IPS-18a (cell line): ENCODE results near the gene SUSD3.
"Not testable (repeated sequence)": the region's sequence is repeated elsewhere in the genome, so short reads cannot be mapped to it uniquely, and the experiment has no call there.

ENCODE experiments used
- H3K27ac ChIP-seq: one replicate; pipeline ENCODE4 v1.5.1; 2013; ENCODE audit warnings: low read length
- H3K27me3 ChIP-seq: one replicate; pipeline ENCODE4 v1.6.1; 2013; ENCODE audit warnings: mild to moderate bottlenecking, low read length; ENCODE audit not compliant: control insufficient read depth, insufficient read depth
- H3K36me3 ChIP-seq: one replicate; pipeline ENCODE4 v1.6.1; 2013; ENCODE audit warnings: low read depth, low read length; ENCODE audit not compliant: control insufficient read depth
- H3K4me1 ChIP-seq: one replicate; pipeline ENCODE4 v1.6.1; 2013; ENCODE audit warnings: low read depth, low read length; ENCODE audit not compliant: control insufficient read depth
- H3K4me3 ChIP-seq: one replicate; pipeline ENCODE4 v1.5.1; 2013; ENCODE audit warnings: low read length
- H3K9ac ChIP-seq: one replicate; pipeline ENCODE4 v1.6.1; 2013; ENCODE audit warnings: mild to moderate bottlenecking, low read length, moderate library complexity
- H3K9me3 ChIP-seq: one replicate; pipeline ENCODE4 v1.6.1; 2013; ENCODE audit warnings: low read depth, low read length; ENCODE audit not compliant: control insufficient read depth

SUSD3 gene

GRCh38 chr9:93098236-93098946, 39.9 kb downstream of the SUSD3 start:
- Histone ChIP-seq H3K4me3 (no peak overlapping the region), H3K27ac (no peak overlapping the region)

GRCh38 chr9:93099551-93100275, 41.2 kb downstream of the SUSD3 start:
- peaks cover 6% of the 10 kb centered on the region for H3K27me3 ChIP-seq
- H3K36me3 ChIP-seq, result no peaks in the 10 kb centered on the region
- no peak overlapping the region for H3K4me3 ChIP-seq
- no peaks in the 10 kb centered on the region for H3K9me3 ChIP-seq
- peaks cover 3% of the 10 kb centered on the region for H3K4me1 ChIP-seq
- no peak overlapping the region for H3K27ac ChIP-seq
- no peak overlapping the region for H3K9ac ChIP-seq

More at GRCh38 chr9:93098236-93098946, 39.9 kb downstream of the SUSD3 start:
- Histone ChIP-seq H3K36me3 (no peaks in the 10 kb centered on the region), H3K9ac (no peak overlapping the region), H3K4me1 (peaks cover 3% of the 10 kb centered on the region), H3K27me3 (peaks cover 6% of the 10 kb centered on the region), H3K9me3 (no peaks in the 10 kb centered on the region)

GRCh38 chr9:93100276-93100636, 41.8 kb downstream of the SUSD3 start:
- H3K4me3 ChIP-seq, result no peak overlapping the region
- H3K36me3 ChIP-seq, result no peaks in the 10 kb centered on the region
- no peak overlapping the region for H3K27ac ChIP-seq
- H3K9ac ChIP-seq, result no peak overlapping the region
- H3K27me3 ChIP-seq, result peaks cover 6% of the 10 kb centered on the region
- H3K4me1 ChIP-seq, result peaks cover 3% of the 10 kb centered on the region
- H3K9me3 ChIP-seq, result no peaks in the 10 kb centered on the region

- H3K4me3 ChIP-seq, H3K4me1 ChIP-seq, H3K9me3 ChIP-seq: not testable (repeated sequence)
Measured at GRCh38 chr9:93101086-93101485, 42.6 kb downstream of the SUSD3 start.

GRCh38 chr9:93105620-93106019, 47.1 kb downstream of the SUSD3 start:
- Histone ChIP-seq H3K27me3 (no peaks in the 10 kb centered on the region), H3K4me1 (no peaks in the 10 kb centered on the region), H3K27ac (no peak overlapping the region), H3K36me3 (no peaks in the 10 kb centered on the region), H3K9me3 (no peaks in the 10 kb centered on the region), H3K4me3 (no peak overlapping the region), H3K9ac (no peak overlapping the region)

More at GRCh38 chr9:93101086-93101485, 42.6 kb downstream of the SUSD3 start:
- not testable (repeated sequence) for H3K9ac ChIP-seq, H3K36me3 ChIP-seq, H3K27me3 ChIP-seq, H3K27ac ChIP-seq

- H3K27ac ChIP-seq, result no peak overlapping the region
- H3K9me3 ChIP-seq, result no peaks in the 10 kb centered on the region
- H3K36me3 ChIP-seq, result no peaks in the 10 kb centered on the region
- H3K4me1 ChIP-seq, result no peaks in the 10 kb centered on the region
- H3K27me3 ChIP-seq, result no peaks in the 10 kb centered on the region
- no peak overlapping the region for H3K4me3 ChIP-seq
- H3K9ac ChIP-seq, result no peak overlapping the region
Measured at GRCh38 chr9:93107151-93107824, 48.8 kb downstream of the SUSD3 start.

GRCh38 chr9:93107825-93108161, 49.3 kb downstream of the SUSD3 start:
- Histone ChIP-seq H3K9me3 (no peaks in the 10 kb centered on the region), H3K27ac (no peak overlapping the region), H3K27me3 (no peaks in the 10 kb centered on the region), H3K4me3 (no peak overlapping the region), H3K9ac (no peak overlapping the region), H3K4me1 (no peaks in the 10 kb centered on the region), H3K36me3 (no peaks in the 10 kb centered on the region)

GRCh38 chr9:93108291-93109041, 50.0 kb downstream of the SUSD3 start:
- H3K27me3 ChIP-seq, result no peaks in the 10 kb centered on the region
- no peaks in the 10 kb centered on the region for H3K9me3 ChIP-seq
- no peak overlapping the region for H3K9ac ChIP-seq
- no peaks in the 10 kb centered on the region for H3K36me3 ChIP-seq
- H3K4me3 ChIP-seq, result no peak overlapping the region
- H3K27ac ChIP-seq, result no peak overlapping the region
- no peaks in the 10 kb centered on the region for H3K4me1 ChIP-seq

GRCh38 chr9:93110311-93110855, 51.9 kb downstream of the SUSD3 start:
- Histone ChIP-seq H3K36me3 (no peaks in the 10 kb centered on the region), H3K27me3 (no peaks in the 10 kb centered on the region), H3K4me3 (no peak overlapping the region), H3K9me3 (no peaks in the 10 kb centered on the region), H3K9ac (no peak overlapping the region), H3K27ac (no peak overlapping the region), H3K4me1 (no peaks in the 10 kb centered on the region)

GRCh38 chr9:93111001-93111370, 52.5 kb downstream of the SUSD3 start:
- H3K4me3 ChIP-seq, result no peak overlapping the region
- no peaks in the 10 kb centered on the region for H3K9me3 ChIP-seq
- H3K27me3 ChIP-seq, result no peaks in the 10 kb centered on the region
- no peak overlapping the region for H3K9ac ChIP-seq
- H3K36me3 ChIP-seq, result no peaks in the 10 kb centered on the region
- no peak overlapping the region for H3K27ac ChIP-seq
- no peaks in the 10 kb centered on the region for H3K4me1 ChIP-seq
